ENCODE data around the gene EPN2. TPM values are rescaled to one million over a fixed set of nuclear protein-coding genes. Genes with fewer than 3 reads are reported as not detected.
A peak's percentile ranks its signal among the peaks of the same experiment; 100 is the strongest.

The EPN2 gene
- polyA plus RNA-seq, 1 donor (not counting 4 experiments of a cell fraction or from before 2014, with no cell fraction given) = 30.2 TPM

DNA sequence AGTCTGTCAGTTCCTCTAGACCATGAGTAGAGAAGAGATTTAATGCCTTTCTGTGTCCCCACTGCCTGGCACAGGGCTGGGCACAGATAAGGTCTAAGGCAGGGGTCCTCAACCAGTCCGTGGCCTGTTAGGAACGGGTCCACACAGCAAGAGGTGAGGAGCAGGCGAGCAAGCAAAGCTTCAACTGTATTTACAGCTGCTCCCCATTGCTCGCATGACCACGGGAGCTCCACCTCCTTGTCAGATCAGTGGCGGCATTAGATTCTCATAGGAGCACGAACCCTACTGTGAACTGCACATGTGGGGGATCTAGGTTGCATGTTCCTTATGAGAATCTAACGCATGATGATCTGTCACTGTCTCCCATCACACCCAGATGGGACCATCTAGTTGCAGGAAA is 123.6 kb downstream of the EPN2 start:
- Histone ChIP-seq H3K4me3 (ENCODE audit: control insufficient read depth in 2 of 3, extremely low read depth in 1 of 3, insufficient read depth in 2 of 3, low read depth in 1 of 3, low read length in 3 of 3) (no peak overlapping the region), H3K4me1 (ENCODE audit: control insufficient read depth, extremely low read depth, insufficient read depth, low read length) (peaks cover 12% of the 10 kb centered on the region), H2AFZ (ENCODE audit: control insufficient read depth, low read length) (no peak overlapping the region), H3K27ac (ENCODE audit: control insufficient read depth, insufficient read depth, low read length) (no peak overlapping the region), H3K36me3 (ENCODE audit: control insufficient read depth in 2 of 2, extremely low read depth in 1 of 2, insufficient read depth in 2 of 2, low read length in 2 of 2) (peaks cover 0 to 5% of the 10 kb centered on the region in 2 experiments), H3K79me2 (ENCODE audit: control insufficient read depth, insufficient read depth, low read length) (peaks cover 2% of the 10 kb centered on the region), H3K9ac (ENCODE audit: control insufficient read depth, extremely low read depth, insufficient read depth, low read length) (no peak overlapping the region), H3K9me1 (ENCODE audit: control insufficient read depth, extremely low read depth, insufficient read depth, low read length) (no peaks in the 10 kb centered on the region), H3K9me3 (ENCODE audit: control insufficient read depth, low read depth, low read length) (no peaks in the 10 kb centered on the region), H4K20me1 (ENCODE audit: control insufficient read depth, extremely low read depth, insufficient read depth, low read length) (no peaks in the 10 kb centered on the region), H3K4me2 (ENCODE audit: control insufficient read depth, extremely low read depth, insufficient read depth, low read depth, low read length) (no peak overlapping the region), H3K27me3 (ENCODE audit: control insufficient read depth, extremely low read depth, insufficient read depth, low read length) (no peaks in the 10 kb centered on the region)
- TF ChIP-seq EZH2 (IDR thresholded peaks at IDR 0.05; ENCODE audit: low read length) (no peak), CTCF (optimal IDR thresholded peaks at IDR 0.05 in 1 of 3, IDR thresholded peaks at IDR 0.05 in 1 of 3, conservative IDR thresholded peaks at IDR 0.05 in 1 of 3; ENCODE audit: extremely low read depth in 1 of 3, insufficient read depth in 2 of 3, low read length in 3 of 3) (no peak)
- FAIRE-seq = no peak
- dilution Hi-C loops (cut with MboI; ENCODE audit: extremely low pct_ligation_motif_present, low sequenced_read_pairs) = loop anchor here (5.0 to 25.0 kb wide), 2 partner anchors 97 to 302 kb away; no protein-coding TSS in a partner anchor
- no peak for DNase-seq (ENCODE audit: low read depth, low spot score)

DNA sequence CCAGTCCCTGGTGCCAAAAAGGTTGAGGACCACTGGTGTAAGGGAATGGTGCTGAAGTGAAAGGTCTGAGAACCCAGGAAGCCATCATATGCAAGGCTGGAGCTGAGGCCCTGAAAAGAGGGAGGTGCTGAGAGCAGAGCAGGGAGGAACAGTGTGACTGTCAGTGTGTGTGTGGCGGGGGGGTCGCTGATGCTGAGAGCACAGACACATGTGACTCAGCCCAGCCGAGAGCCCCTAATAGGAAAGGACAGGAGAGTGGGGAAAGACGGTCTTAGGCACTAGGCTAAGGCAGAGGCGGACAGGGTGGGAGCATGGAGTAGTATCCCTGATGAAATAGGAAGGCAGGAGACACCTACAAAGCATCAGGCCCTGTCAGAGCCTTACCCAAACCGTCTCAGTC is 124.2 kb downstream of the EPN2 start:
- Histone ChIP-seq H3K9me3 (ENCODE audit: control insufficient read depth, low read depth, low read length) (no peaks in the 10 kb centered on the region), H3K4me2 (ENCODE audit: control insufficient read depth, extremely low read depth, insufficient read depth, low read depth, low read length) (peak overlapping the region; percentile 88), H3K4me3 (ENCODE audit: control insufficient read depth in 2 of 3, extremely low read depth in 1 of 3, insufficient read depth in 2 of 3, low read depth in 1 of 3, low read length in 3 of 3) (peak overlapping the region in 1 of 3 experiments; percentile 90), H3K9ac (ENCODE audit: control insufficient read depth, extremely low read depth, insufficient read depth, low read length) (peak overlapping the region; percentile 85), H3K27ac (ENCODE audit: control insufficient read depth, insufficient read depth, low read length) (no peak overlapping the region), H3K9me1 (ENCODE audit: control insufficient read depth, extremely low read depth, insufficient read depth, low read length) (no peaks in the 10 kb centered on the region), H4K20me1 (ENCODE audit: control insufficient read depth, extremely low read depth, insufficient read depth, low read length) (no peaks in the 10 kb centered on the region), H3K79me2 (ENCODE audit: control insufficient read depth, insufficient read depth, low read length) (peaks cover 2% of the 10 kb centered on the region), H2AFZ (ENCODE audit: control insufficient read depth, low read length) (no peak overlapping the region), H3K36me3 (ENCODE audit: control insufficient read depth in 2 of 2, extremely low read depth in 1 of 2, insufficient read depth in 2 of 2, low read length in 2 of 2) (peaks cover 0 to 5% of the 10 kb centered on the region in 2 experiments), H3K27me3 (ENCODE audit: control insufficient read depth, extremely low read depth, insufficient read depth, low read length) (no peaks in the 10 kb centered on the region), H3K4me1 (ENCODE audit: control insufficient read depth, extremely low read depth, insufficient read depth, low read length) (peaks cover 12% of the 10 kb centered on the region)
- DNase-seq (ENCODE audit: low read depth, low spot score) (no peak), FAIRE-seq (no peak)
- no peak for TF ChIP-seq CTCF (optimal IDR thresholded peaks at IDR 0.05 in 1 of 3, IDR thresholded peaks at IDR 0.05 in 1 of 3, conservative IDR thresholded peaks at IDR 0.05 in 1 of 3; ENCODE audit: extremely low read depth in 1 of 3, insufficient read depth in 2 of 3, low read length in 3 of 3)
- TF ChIP-seq EZH2 (IDR thresholded peaks at IDR 0.05; ENCODE audit: low read length) = no peak
- dilution Hi-C loops (cut with MboI; ENCODE audit: extremely low pct_ligation_motif_present, low sequenced_read_pairs) = loop anchor here (5.0 to 25.0 kb wide), 2 partner anchors 96 to 301 kb away; no protein-coding TSS in a partner anchor

Measured in keratinocyte (primary cell).